ENCODE data around the gene C1orf210.

The C1orf210 gene

DNA sequence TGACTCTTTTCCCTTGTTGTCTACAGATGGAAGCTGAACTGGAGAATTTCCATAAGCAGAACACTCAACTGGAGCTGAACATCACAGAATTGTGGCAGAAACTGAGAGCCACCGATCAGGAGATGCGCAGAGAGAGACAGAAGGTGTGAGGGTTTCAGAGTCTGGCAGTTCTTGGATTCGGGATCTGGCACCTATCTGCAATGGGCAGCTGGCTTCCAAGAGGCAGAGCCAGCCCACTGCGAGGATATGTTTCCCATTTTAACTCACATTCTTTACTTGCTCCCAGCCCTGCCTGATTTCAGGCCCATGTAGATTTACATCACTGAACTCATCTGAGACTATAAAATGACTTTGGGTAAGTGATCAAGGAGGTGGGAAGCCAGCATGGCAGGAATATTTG is 52.9 kb downstream of the C1orf210 start:
- ChIA-PET CTCF (interaction anchor here (1.4 to 8.9 kb wide), 4 partner anchors 126 to 186 kb away, joined by 3 to 184 read pairs (median 8); partner anchors contain the start of genes CDC20, MED8 and SZT2), POLR2A (no interaction called here)
- TF ChIP-seq, protein P1, sequence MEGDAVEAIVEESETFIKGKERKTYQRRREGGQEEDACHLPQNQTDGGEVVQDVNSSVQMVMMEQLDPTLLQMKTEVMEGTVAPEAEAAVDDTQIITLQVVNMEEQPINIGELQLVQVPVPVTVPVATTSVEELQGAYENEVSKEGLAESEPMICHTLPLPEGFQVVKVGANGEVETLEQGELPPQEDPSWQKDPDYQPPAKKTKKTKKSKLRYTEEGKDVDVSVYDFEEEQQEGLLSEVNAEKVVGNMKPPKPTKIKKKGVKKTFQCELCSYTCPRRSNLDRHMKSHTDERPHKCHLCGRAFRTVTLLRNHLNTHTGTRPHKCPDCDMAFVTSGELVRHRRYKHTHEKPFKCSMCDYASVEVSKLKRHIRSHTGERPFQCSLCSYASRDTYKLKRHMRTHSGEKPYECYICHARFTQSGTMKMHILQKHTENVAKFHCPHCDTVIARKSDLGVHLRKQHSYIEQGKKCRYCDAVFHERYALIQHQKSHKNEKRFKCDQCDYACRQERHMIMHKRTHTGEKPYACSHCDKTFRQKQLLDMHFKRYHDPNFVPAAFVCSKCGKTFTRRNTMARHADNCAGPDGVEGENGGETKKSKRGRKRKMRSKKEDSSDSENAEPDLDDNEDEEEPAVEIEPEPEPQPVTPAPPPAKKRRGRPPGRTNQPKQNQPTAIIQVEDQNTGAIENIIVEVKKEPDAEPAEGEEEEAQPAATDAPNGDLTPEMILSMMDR (IDR thresholded peaks at IDR 0.05; ENCODE audit: insufficient read depth, low read length, missing control alignments) = no peak
- no peak for DNase-seq (ENCODE audit: low read depth, low spot score)
- no peak overlapping the region for H3K4me3 ChIP-seq (ENCODE audit: low read depth, low read length)

DNA sequence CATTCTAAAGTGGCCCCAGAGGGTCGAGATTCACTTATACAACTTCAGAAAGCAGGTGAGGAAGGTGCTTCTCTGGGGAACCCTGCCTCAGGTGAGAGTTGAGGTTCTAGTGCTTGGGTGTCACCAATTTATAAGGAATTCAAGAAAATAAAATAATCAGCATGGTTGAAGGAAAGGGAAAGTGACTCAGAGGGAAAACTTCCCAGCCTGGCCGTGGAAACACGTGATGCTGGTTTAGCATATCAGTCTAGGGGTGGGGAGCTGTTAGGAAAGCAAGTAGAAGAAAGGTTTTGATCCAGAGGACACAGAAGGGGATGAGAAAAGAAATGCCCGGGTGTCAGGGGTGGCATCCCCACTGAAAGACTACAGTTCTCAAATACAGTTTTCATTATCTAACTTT is 53.3 kb downstream of the C1orf210 start:
- DNase-seq (ENCODE audit: low read depth, low spot score) = no peak
- TF ChIP-seq, protein P1 (IDR thresholded peaks at IDR 0.05; ENCODE audit: insufficient read depth, low read length, missing control alignments) = no peak
- POLR2A ChIA-PET = no interaction called here
- CTCF ChIA-PET = interaction anchor here (0.9 to 8.9 kb wide), 6 partner anchors 11 to 187 kb away, joined by 3 to 184 read pairs (median 6); partner anchors contain the start of genes CDC20, MED8 and SZT2
- no peak overlapping the region for H3K4me3 ChIP-seq (ENCODE audit: low read depth, low read length)
